Naive thymus-derived CD8-positive, alpha-beta T cell (primary cell): ENCODE measurements around the gene HAVCR2. TPM values are rescaled to one million over a fixed set of nuclear protein-coding genes. Genes with fewer than 3 reads are reported as not detected.
A peak's percentile ranks its signal among the peaks of the same experiment; 100 is the strongest.
"Not testable (repeated sequence)": the region's sequence is repeated elsewhere in the genome, so short reads cannot be mapped to it uniquely, and the experiment has no call there.

Source experiments
- ATAC-seq, 2 donors: fragments of 150-1000 bp; cut with Tn5 transposase in 1 of 2; sonication (Bioruptor Pico), chemical (Tn5 transposase) in 1 of 2; 1 replicate in 1 of 2; 2 replicates in 1 of 2; pipeline ENCODE4 v1.10.0; 2021; ENCODE audit warnings: mild to moderate bottlenecking in 2 of 2, moderate library complexity in 2 of 2
- POLR2A ChIA-PET: fragments of 350-600 bp; sonication (Branson Sonifier 250); formaldehyde crosslinking; loops from one replicate; lab custom pipeline; 2021; ENCODE audit warnings: antibody characterized with exemption; lab: Charles Lee
- DNase-seq, 10 donors: peaks; one replicate each; pipeline versions ENCODE4 v3.0.0 to v3.0.0-alpha.2; 2020 to 2022
- H3K27ac Mint-ChIP-seq, 10 donors: one replicate each; pipeline ENCODE4 v1.8.0; 2020 to 2022; ENCODE audit warnings: mild to moderate bottlenecking in 10 of 10, mixed read lengths in 10 of 10, moderate library complexity in 4 of 10, inconsistent platforms in 1 of 10
- H3K27me3 Mint-ChIP-seq, 5 donors: one replicate each; pipeline ENCODE4 v1.8.0; 2021 to 2022; ENCODE audit warnings: mixed read lengths in 5 of 5
- H3K36me3 Mint-ChIP-seq, 3 donors: one replicate each; pipeline ENCODE4 v1.8.0; 2020 to 2022; ENCODE audit warnings: mixed read lengths in 3 of 3, mild to moderate bottlenecking in 2 of 3, inconsistent platforms in 1 of 3
- H3K4me1 Mint-ChIP-seq, 4 donors: one replicate each; pipeline ENCODE4 v1.8.0; 2021 to 2022; ENCODE audit warnings: mixed read lengths in 4 of 4
- H3K4me3 Mint-ChIP-seq, 10 donors: one replicate each; pipeline ENCODE4 v1.8.0; 2020 to 2022; ENCODE audit warnings: mild to moderate bottlenecking in 10 of 10, mixed read lengths in 10 of 10, moderate library complexity in 6 of 10, inconsistent platforms in 1 of 10
- H3K9me3 Mint-ChIP-seq, 9 donors: one replicate each; pipeline ENCODE4 v1.8.0; 2020 to 2022; ENCODE audit warnings: mixed read lengths in 9 of 9, mild to moderate bottlenecking in 3 of 9, inconsistent platforms in 1 of 9, moderate library complexity in 1 of 9
- polyA plus RNA-seq, 3 donors: library from polyadenylated mRNA; unstranded; fragments of 300-500 nt; fragmentation: Illumina TruSeq; gene quantifications; one replicate each; pipeline ENCODE4 v1.2.3, GENCODE V29; 2021
- total RNA-seq, 8 experiments: library from RNA in 2 of 8; stranded (reverse) in 2 of 8; gene quantifications; one replicate each; pipeline ENCODE4 v1.2.3 and lab custom pipeline; 2021 to 2026

HAVCR2 gene
- total and polyA plus RNA-seq, 5 experiments from 2014 or later = 4.4 to 8.9 (median 5.4) TPM

DNA sequence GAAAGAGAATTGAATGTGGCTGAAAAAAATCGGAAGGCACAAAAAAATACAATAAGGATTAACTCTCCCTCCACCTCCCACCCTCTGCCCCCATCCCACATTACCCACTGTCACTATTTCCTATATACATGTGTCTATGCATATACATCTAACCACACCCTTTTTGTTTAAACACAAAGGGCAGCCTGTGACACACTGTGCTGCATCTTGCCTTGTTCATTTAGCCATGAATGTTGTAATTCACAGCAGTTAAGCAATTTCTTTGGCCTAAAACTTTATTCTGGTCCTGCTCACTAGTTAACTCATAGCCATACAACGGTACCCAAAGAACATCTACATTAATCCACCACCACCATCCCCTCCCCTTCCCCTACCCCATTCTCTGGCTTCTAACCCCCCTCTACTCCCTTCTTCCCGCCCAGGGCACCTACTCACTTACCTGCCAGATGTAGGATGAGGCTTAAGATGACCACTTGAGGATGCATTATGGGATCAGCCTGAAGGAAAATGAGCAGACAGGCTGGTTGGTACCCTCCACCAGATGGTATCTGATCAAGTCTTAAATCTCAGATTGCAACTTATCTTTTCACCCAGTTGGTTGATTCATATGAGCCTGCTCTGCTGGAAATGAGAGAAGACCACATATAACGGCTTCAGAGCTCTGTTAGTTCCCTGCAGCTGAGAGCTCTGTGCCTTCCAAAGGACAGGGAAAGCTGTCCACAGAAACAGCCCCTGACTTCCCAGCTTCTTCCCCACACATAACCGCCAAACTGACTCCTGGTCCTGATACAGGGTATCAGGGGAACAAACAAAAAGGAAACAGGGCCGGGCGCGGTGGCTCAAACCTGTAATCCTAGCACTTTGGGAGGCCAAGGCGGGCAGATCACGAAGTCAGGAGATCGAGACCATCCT is 51.1 kb downstream of the HAVCR2 start:
- no peak for ATAC-seq
- no peak overlapping the region for H3K4me3 Mint-ChIP-seq
- peaks cover 0 to 1% (median 0%) of the 10 kb centered on the region in 4 donors for H3K4me1 Mint-ChIP-seq
- no peaks in the 10 kb centered on the region for H3K27me3 Mint-ChIP-seq
- peak overlapping the region in 1 of 10 donors; percentile 85 for H3K27ac Mint-ChIP-seq
- POLR2A ChIA-PET = interaction anchor here (0.9 kb wide), 1 partner anchor 85 kb away, joined by 3 read pairs; the partner anchor contains the start of gene MED7
- no peak for DNase-seq
- H3K9me3 Mint-ChIP-seq = no peaks in the 10 kb centered on the region
- no peaks in the 10 kb centered on the region for H3K36me3 Mint-ChIP-seq

DNA sequence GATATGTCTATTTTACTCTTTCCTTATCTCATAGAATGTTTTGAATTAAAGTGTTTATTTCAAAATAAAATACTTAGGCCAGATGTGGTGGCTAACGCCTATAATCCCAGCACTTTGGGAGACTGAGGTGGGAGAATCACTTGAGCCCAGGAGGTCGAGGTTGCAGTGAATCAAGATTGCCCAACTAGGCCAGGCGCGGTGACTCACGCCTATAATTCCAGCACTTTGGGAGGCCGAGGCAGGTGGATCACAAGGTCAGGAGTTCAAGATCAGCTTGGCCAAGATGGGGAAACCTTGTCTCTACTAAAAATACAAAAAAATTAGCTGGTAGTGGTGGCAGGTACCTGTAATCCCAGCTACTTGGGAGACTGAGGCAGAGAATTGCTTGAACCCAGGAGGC is 52.0 kb downstream of the HAVCR2 start:
- POLR2A ChIA-PET = interaction anchor here (0.9 kb wide), 1 partner anchor 86 kb away, joined by 3 read pairs; the partner anchor contains the start of gene MED7
- ATAC-seq, H3K9me3 Mint-ChIP-seq: not testable (repeated sequence)

DNA sequence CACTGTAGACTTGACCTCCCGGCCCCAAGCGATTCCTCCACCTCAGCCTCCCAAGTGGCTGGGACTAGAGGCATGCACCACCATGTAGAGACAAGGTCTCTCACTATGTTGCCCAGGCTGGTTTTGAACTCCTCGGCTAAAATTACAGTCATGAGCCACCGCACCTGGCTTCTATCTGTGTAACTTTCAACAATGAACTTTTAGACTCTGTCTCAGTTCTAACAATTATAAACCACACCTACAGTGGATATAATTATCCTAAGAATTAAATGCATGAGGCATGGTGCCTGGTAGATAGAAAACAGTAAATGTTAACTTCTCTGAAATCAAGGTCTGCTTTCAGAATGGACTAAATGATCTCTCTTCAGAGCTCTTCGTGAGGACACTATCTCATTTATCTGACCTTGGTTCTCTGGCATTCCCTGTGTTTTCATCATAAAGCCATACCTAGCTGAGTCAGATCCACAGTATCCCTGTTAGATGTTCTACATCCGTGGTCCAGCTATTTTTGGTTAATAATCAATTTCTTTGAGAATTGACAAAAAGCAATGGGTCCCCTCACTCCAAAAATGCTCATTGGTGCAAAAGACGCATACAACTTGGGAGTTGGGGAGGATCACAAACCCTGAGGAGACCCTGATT is 57.1 kb downstream of the HAVCR2 start:
- Mint-ChIP-seq H3K4me3 (peak overlapping the region in 5 of 10 donors; percentile 3 to 89 (median 44)), H3K36me3 (peaks cover 0 to 17% (median 6%) of the 10 kb centered on the region in 3 donors), H3K27ac (peak overlapping the region in 9 of 10 donors; percentile 22 to 92 (median 81)), H3K27me3 (no peaks in the 10 kb centered on the region), H3K4me1 (peaks cover 26 to 50% (median 43%) of the 10 kb centered on the region in 4 donors), H3K9me3 (peaks cover 0 to 3% (median 0%) of the 10 kb centered on the region in 9 donors)
- POLR2A ChIA-PET = interaction anchor here (0.9 kb wide), 1 partner anchor 90 kb away, joined by 3 read pairs; the partner anchor contains the start of gene MED7
- DNase-seq = no peak
- ATAC-seq = no peak

More for the DNA sequence above, 52.0 kb downstream of the HAVCR2 start:
- H3K27ac Mint-ChIP-seq, H3K4me3 Mint-ChIP-seq, H3K27me3 Mint-ChIP-seq, H3K36me3 Mint-ChIP-seq, DNase-seq, H3K4me1 Mint-ChIP-seq: not testable (repeated sequence)

DNA sequence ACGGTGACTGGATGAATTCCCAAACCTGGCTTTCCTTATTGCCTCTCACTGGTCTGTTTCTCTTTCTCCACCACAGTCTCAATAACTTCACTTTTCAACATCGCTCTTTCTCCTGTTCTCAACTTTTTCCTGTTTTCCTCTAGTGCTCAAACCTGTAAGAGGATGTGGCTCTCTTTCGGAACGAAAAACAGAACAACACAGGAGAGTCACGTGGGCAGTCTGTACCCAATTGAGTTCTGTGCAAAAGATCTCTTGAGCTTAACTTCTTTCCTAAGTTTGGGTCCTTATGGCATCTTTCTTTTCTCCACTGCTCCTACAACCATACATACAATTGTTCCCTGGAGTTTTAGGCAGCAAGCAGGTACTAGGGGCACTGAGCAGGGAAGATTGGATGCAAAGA is 58.8 kb downstream of the HAVCR2 start:
- Mint-ChIP-seq H3K36me3 (peaks cover 4 to 18% (median 6%) of the 10 kb centered on the region in 3 donors), H3K4me1 (peaks cover 31 to 65% (median 53%) of the 10 kb centered on the region in 4 donors), H3K27ac (peak overlapping the region; percentile 85 to 96 (median 91)), H3K4me3 (peak overlapping the region; percentile 78 to 92 (median 86)), H3K9me3 (peaks cover 0 to 3% (median 0%) of the 10 kb centered on the region in 9 donors), H3K27me3 (no peaks in the 10 kb centered on the region)
- peak; percentile 73 to 81 for ATAC-seq
- peak in 2 of 10 donors; percentile 31 to 36 for DNase-seq
- POLR2A ChIA-PET = interaction anchor here (1.0 to 2.8 kb wide), 5 partner anchors 10 to 92 kb away, joined by 3 to 12 read pairs (median 4); partner anchors contain the start of gene MED7

DNA sequence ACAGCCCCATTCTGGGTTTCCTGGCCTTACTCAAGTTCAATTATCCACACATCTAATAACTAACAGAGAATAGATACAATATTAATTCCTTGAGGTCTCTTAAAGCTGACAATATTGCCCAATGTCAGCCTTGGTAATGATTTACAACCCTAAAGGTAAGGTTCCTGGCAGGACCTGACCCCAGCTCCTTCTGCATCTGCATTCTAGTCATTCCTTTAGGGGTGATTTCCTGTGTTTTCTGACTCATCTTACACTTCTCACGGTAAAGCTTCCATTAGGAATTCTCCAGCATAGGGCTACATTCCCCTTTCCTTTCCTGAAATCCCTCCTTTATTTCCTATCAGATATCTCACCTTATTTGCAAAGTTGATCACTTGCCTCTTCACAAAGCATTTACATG is 59.2 kb downstream of the HAVCR2 start:
- no peaks in the 10 kb centered on the region for H3K27me3 Mint-ChIP-seq
- POLR2A ChIA-PET = interaction anchor here (0.6 to 2.8 kb wide), 6 partner anchors 10 to 216 kb away, joined by 3 to 12 read pairs (median 4); partner anchors contain the start of gene MED7
- H3K36me3 Mint-ChIP-seq = peaks cover 4 to 18% (median 6%) of the 10 kb centered on the region in 3 donors
- DNase-seq (no peak), ATAC-seq (peak; percentile 16 to 35)
- peaks cover 34 to 68% (median 56%) of the 10 kb centered on the region in 4 donors for H3K4me1 Mint-ChIP-seq
- peak overlapping the region; percentile 85 to 96 (median 91) for H3K27ac Mint-ChIP-seq
- peak overlapping the region; percentile 78 to 92 (median 86) for H3K4me3 Mint-ChIP-seq
- peaks cover 0 to 3% (median 0%) of the 10 kb centered on the region in 9 donors for H3K9me3 Mint-ChIP-seq

DNA sequence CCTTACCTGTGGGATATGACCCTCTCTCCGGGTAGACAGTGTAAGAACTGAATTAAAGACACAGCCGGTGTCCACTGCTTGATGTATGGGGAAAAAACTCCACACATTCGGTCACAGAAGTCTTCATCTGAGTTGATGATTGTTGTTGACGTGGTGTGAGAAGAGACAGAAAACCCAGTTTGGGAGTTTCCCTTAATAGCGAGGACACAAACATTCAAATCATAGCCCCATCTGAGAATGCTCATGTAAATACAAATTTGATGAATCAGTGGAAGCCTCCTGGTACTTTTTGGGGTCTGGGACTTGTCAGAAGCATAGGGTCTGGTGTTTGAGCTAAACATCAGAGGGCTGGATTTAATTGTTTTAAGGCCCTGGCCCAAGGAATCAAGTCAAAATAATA is 60.9 kb downstream of the HAVCR2 start:
- H3K27me3 Mint-ChIP-seq = no peaks in the 10 kb centered on the region
- peak overlapping the region in 8 of 10 donors; percentile 83 to 92 (median 88) for H3K4me3 Mint-ChIP-seq
- H3K27ac Mint-ChIP-seq = peak overlapping the region in 8 of 10 donors; percentile 43 to 96 (median 88)
- no peak for DNase-seq
- H3K36me3 Mint-ChIP-seq = peaks cover 4 to 18% (median 6%) of the 10 kb centered on the region in 3 donors
- peaks cover 40 to 78% (median 65%) of the 10 kb centered on the region in 4 donors for H3K4me1 Mint-ChIP-seq
- POLR2A ChIA-PET = no interaction called here
- ATAC-seq = no peak
- peaks cover 0 to 3% (median 0%) of the 10 kb centered on the region in 9 donors for H3K9me3 Mint-ChIP-seq

DNA sequence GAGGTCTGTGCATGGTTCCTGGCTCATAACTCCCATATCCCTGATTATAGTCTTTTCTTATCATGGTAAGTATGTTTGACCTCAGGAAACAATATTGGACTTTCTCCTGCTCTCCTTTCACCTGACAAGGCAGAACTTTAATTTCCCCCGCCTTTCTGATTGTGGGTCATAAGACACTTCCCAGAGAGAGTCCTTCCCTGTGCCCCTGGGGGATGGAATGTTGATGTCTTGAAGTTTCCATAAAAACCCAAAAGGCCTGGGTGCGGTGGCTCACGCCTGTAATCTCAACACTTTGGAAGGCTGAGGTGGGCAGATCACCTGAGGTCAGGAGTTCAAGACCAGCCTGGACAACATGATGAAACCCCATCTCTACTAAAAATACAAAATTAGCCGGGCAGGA is 61.8 kb downstream of the HAVCR2 start:
- Mint-ChIP-seq H3K4me3 (peak overlapping the region in 7 of 10 donors; percentile 12 to 92 (median 36)), H3K27ac (peak overlapping the region in 9 of 10 donors; percentile 21 to 92 (median 81)), H3K4me1 (peaks cover 40 to 76% (median 63%) of the 10 kb centered on the region in 4 donors), H3K36me3 (peaks cover 6 to 24% (median 8%) of the 10 kb centered on the region in 3 donors)
- POLR2A ChIA-PET, H3K9me3 Mint-ChIP-seq, DNase-seq, H3K27me3 Mint-ChIP-seq, ATAC-seq: not testable (repeated sequence)

DNA sequence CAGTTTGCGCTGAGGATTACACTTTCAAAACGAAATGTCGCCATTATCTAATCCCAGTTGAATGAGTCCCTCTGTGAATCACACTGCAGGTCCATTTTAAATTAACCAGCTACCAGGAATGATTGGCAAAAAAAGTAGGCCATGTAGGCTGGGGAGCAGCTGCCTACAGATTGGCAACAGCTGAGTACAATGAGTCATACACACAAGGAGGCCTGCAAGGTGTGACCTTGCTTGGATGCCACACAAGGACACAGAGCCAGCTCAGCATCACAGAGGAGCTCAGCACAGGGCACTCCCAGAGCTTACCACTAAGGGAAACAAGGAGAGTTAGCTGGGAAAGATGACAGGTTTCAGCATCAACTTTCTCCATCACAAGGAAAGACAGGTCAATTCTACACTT is 62.8 kb downstream of the HAVCR2 start:
- Mint-ChIP-seq H3K4me1 (peaks cover 36 to 66% (median 56%) of the 10 kb centered on the region in 4 donors), H3K36me3 (peaks cover 6 to 29% (median 16%) of the 10 kb centered on the region in 3 donors), H3K27me3 (no peaks in the 10 kb centered on the region), H3K9me3 (peaks cover 0 to 2% (median 0%) of the 10 kb centered on the region in 9 donors), H3K4me3 (peak overlapping the region in 7 of 10 donors; percentile 2 to 58 (median 34)), H3K27ac (peak overlapping the region in 8 of 10 donors; percentile 27 to 87 (median 81))
- ATAC-seq = no peak
- DNase-seq = no peak
- POLR2A ChIA-PET = interaction anchor here (1.0 to 1.3 kb wide), 2 partner anchors 21 to 97 kb away, joined by 3 to 4 read pairs; partner anchors contain the start of gene MED7

DNA sequence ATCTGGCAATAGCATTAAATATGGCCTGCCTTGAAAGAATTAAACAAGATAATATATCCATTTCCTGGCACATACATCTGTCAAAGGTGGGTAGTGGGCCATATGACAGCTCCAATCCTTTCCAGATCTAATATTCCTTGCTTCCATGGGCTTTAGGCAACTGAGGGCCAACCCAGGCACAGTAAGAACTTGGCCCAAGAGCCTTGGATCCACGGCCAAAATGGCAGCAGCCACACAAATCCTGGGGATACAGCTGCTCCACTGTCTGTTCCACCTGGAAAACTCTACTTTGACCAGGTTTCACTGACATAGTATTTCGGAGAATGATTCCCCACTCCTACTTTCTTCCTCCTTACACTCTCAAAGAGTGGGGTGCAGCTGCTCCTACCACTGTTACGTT is 63.2 kb downstream of the HAVCR2 start:
- DNase-seq (no peak), ATAC-seq (no peak)
- H3K27ac Mint-ChIP-seq = peak overlapping the region in 8 of 10 donors; percentile 27 to 87 (median 71)
- H3K27me3 Mint-ChIP-seq = no peaks in the 10 kb centered on the region
- H3K4me3 Mint-ChIP-seq = peak overlapping the region in 5 of 10 donors; percentile 14 to 58 (median 34)
- POLR2A ChIA-PET = interaction anchor here (1.0 to 1.3 kb wide), 2 partner anchors 20 to 97 kb away, joined by 3 to 4 read pairs; partner anchors contain the start of gene MED7
- H3K4me1 Mint-ChIP-seq = peaks cover 33 to 62% (median 53%) of the 10 kb centered on the region in 4 donors
- H3K36me3 Mint-ChIP-seq = peaks cover 6 to 30% (median 18%) of the 10 kb centered on the region in 3 donors
- H3K9me3 Mint-ChIP-seq = peaks cover 0 to 2% (median 0%) of the 10 kb centered on the region in 9 donors

DNA sequence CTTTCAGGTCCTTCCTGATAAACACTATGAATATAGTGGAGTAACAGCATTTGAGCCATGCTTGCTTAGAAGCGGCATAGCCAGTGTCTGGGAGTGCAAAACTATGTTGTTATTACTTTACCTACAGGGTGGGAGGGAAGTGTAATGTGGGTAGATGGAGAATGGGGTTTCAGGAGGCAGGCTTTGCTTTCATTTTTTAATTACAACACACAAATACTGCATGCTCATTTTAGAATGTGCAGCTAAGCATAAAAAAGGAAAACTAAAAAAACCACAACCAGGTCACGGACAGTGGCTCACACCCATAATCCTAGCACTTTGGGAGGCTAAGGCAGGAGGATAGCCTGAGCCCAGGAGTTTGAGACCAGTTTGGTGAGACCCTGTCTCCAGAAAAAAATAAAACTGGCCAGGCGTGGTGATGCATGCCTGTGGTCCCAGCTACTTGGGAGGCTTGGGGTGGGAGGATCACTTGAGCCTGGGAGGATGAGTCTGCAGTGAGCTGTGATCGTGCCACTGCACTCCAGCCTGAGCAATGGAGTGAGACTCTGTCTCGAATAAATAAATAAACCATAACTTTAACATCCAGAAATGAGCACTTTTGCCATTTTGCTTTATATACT is 70.2 kb downstream of the HAVCR2 start:
- peaks cover 0 to 57% (median 28%) of the 10 kb centered on the region in 3 donors for H3K36me3 Mint-ChIP-seq
- POLR2A ChIA-PET = no interaction called here
- peaks cover 11 to 21% (median 12%) of the 10 kb centered on the region in 4 donors for H3K4me1 Mint-ChIP-seq
- ATAC-seq = no peak
- peak overlapping the region in 8 of 10 donors; percentile 1 to 72 (median 48) for H3K4me3 Mint-ChIP-seq
- peak overlapping the region in 7 of 10 donors; percentile 2 to 86 (median 44) for H3K27ac Mint-ChIP-seq
- H3K27me3 Mint-ChIP-seq = no peaks in the 10 kb centered on the region
- no peak for DNase-seq
- no peaks in the 10 kb centered on the region for H3K9me3 Mint-ChIP-seq
